ENCODE measurements around the gene FCRL4.
"Not testable (repeated sequence)": the region's sequence is repeated elsewhere in the genome, so short reads cannot be mapped to it uniquely, and the experiment has no call there.

FCRL4 gene

GRCh38 chr1:157548081-157548480 lies 49.8 kb downstream of the FCRL4 start:
- not testable (repeated sequence) for DNase-seq

- DNase-seq, result no peak
Observed at GRCh38 chr1:157542676-157543075, 55.2 kb downstream of the FCRL4 start.

DNA sequence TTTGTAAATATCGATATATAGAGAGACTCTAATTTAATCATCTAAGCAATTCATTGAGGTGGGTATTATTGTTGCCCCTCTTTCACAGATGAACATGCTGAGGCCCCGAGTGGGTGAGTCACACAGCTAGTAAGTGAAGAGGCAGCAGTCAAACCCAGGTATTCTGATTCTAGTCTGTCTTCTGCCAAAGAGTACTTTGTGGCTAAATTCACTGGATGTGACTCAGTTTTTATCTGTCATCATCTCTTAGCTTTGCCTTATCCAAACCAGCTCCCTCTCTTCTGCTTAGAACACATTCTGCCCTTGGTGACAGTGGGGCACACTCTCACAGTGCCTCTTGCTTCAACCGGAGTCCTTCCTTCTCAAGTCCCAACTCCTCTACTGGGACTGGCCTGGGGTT lies 57.0 kb downstream of the FCRL4 start:
- DNase-seq, result no peak

DNA sequence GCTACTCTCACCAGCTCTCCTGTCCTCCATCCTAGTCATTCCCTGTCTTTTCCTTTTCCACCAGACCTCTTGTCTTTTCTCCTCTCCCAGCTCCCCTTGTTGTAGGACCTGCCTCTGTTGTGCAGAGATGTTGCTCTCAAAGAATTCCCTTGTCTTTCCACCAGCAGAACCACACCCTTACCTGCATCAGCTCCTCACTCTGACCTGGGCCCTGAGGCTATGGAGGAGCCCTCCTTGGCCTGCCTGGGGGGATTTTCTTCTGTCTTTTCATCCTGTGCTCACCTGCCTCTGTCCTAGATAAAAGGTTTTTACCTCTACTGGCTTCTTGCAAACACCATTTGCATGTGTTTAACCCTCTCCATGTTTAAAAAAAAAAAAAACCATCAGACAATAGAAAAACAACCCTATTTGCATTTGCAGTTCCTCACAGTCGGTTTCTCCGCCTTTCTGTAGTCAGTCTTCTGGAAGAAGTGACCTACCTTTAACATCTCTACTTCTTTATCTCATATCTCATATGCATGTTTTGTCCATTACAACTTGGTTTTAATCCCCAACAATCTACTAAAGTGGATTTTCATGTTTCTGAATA lies 57.6 kb downstream of the FCRL4 start:
- DNase-seq, result no peak

GRCh38 chr1:157539568-157539967 lies 58.3 kb downstream of the FCRL4 start:
- DNase-seq, result no peak

DNA sequence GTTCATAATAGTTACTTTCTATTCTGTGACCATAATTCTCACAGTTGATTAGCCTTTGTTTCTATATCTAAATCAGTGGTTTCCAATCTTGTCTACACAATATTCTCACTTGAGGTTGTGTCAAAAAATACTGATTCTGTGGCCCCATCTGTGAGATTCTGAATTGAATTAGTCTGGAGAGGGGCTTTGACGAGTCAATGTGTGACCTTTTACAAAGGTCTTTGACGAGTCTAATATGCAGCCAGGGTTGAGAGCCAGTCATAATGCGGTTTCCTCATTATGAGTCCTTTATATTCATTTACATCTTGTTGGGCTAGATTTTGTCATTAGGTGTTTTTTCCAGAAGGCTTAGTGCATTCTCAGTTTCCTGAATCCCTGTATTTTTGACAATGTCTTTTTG lies 65.3 kb downstream of the FCRL4 start:
- no peak for DNase-seq

- no peak for DNase-seq
Observed at GRCh38 chr1:157523774-157524493, 74.0 kb downstream of the FCRL4 start.

Measured in activated T-cell treated with anti-CD3 and anti-CD28 coated beads, Interleukin-2, amount 50 U/mL, for 48 hours (primary cell).